Measurements from ENCODE around the gene CGNL1. TPM values are rescaled to one million over a fixed set of nuclear protein-coding genes. Genes with fewer than 3 reads are reported as not detected.

CGNL1 gene
- total RNA-seq, 1 donor from 2014 or later: 11.0 TPM

- Mint-ChIP-seq H3K36me3 (ENCODE audit: low read depth, unreplicated experiment) (peaks cover 8% of the 10 kb centered on the region), H3K27ac (ENCODE audit: unreplicated experiment) (peak overlapping the region; percentile 96), H3K4me3 (ENCODE audit: unreplicated experiment) (no peak overlapping the region), H3K9me3 (ENCODE audit: unreplicated experiment) (no peaks in the 10 kb centered on the region), H3K4me1 (ENCODE audit: low read depth, unreplicated experiment) (peaks cover 25% of the 10 kb centered on the region), H3K27me3 (ENCODE audit: low read depth, unreplicated experiment) (no peaks in the 10 kb centered on the region)
- Histone ChIP-seq H3K4me1 (ENCODE audit: insufficient read depth, low read length) (peaks cover 12% of the 10 kb centered on the region), H3K27ac (ENCODE audit: low read depth, low read length) (no peak overlapping the region), H3K27me3 (ENCODE audit: insufficient read depth, low read length) (no peaks in the 10 kb centered on the region), H3K9ac (ENCODE audit: low read length) (no peak overlapping the region), H3K4me3 (ENCODE audit: insufficient read depth, low read depth, low read length) (no peak overlapping the region), H3K36me3 (ENCODE audit: insufficient read depth, low read length) (no peaks in the 10 kb centered on the region), H3K79me2 (ENCODE audit: insufficient read depth, low read length) (no peaks in the 10 kb centered on the region), H4K20me1 (ENCODE audit: insufficient read depth, low read length) (no peaks in the 10 kb centered on the region), H2AFZ (ENCODE audit: low read depth, low read length) (no peak overlapping the region), H3K4me2 (ENCODE audit: low read length) (peak overlapping the region; percentile 43), H3K9me3 (ENCODE audit: insufficient read depth, low read depth, low read length) (no peaks in the 10 kb centered on the region)
- FAIRE-seq: no peak
- no peak for DNase-seq (ENCODE audit: low read depth)
- TF ChIP-seq, protein P1, sequence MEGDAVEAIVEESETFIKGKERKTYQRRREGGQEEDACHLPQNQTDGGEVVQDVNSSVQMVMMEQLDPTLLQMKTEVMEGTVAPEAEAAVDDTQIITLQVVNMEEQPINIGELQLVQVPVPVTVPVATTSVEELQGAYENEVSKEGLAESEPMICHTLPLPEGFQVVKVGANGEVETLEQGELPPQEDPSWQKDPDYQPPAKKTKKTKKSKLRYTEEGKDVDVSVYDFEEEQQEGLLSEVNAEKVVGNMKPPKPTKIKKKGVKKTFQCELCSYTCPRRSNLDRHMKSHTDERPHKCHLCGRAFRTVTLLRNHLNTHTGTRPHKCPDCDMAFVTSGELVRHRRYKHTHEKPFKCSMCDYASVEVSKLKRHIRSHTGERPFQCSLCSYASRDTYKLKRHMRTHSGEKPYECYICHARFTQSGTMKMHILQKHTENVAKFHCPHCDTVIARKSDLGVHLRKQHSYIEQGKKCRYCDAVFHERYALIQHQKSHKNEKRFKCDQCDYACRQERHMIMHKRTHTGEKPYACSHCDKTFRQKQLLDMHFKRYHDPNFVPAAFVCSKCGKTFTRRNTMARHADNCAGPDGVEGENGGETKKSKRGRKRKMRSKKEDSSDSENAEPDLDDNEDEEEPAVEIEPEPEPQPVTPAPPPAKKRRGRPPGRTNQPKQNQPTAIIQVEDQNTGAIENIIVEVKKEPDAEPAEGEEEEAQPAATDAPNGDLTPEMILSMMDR (IDR thresholded peaks at IDR 0.05; ENCODE audit: insufficient read depth, low read depth, low read length): no peak
- TF ChIP-seq EZH2 (IDR thresholded peaks at IDR 0.05; ENCODE audit: insufficient read depth, low read length): no peak
These were observed 63.9 kb downstream of the CGNL1 start for GRCh38 chr15:57440167-57440566.

DNA sequence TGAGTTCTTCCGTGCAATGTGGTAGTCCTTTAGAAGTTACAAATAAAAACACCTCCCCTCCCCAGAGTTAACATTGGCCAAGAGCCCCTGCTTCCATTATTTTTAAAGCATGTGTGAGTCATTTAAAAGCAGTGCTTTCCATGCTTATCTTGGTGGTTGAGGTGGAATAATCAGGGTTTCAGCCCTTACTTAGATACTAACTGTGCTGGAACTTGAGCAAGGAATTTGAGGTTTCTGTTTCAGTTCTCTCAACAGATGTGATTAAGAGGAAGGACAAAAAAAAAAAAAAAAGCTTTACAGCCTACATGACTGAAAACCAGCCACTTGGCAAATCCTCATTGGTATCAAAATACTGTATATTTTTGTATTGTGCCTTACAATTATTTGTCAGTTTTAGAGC lies 64.5 kb downstream of the CGNL1 start:
- no peak overlapping the region for H3K4me3 ChIP-seq (ENCODE audit: insufficient read depth, low read depth, low read length)
- Mint-ChIP-seq H3K4me1 (ENCODE audit: low read depth, unreplicated experiment) (peaks cover 32% of the 10 kb centered on the region), H3K36me3 (ENCODE audit: low read depth, unreplicated experiment) (peaks cover 8% of the 10 kb centered on the region), H3K9me3 (ENCODE audit: unreplicated experiment) (no peaks in the 10 kb centered on the region), H3K27ac (ENCODE audit: unreplicated experiment) (peak overlapping the region; percentile 96), H3K27me3 (ENCODE audit: low read depth, unreplicated experiment) (no peaks in the 10 kb centered on the region), H3K4me3 (ENCODE audit: unreplicated experiment) (peak overlapping the region; percentile 51)
- no peak overlapping the region for H3K9ac ChIP-seq (ENCODE audit: low read length)
- H3K36me3 ChIP-seq (ENCODE audit: insufficient read depth, low read length): no peaks in the 10 kb centered on the region
- FAIRE-seq (peak; percentile 5), DNase-seq (ENCODE audit: low read depth) (peak; percentile 98)
- peaks cover 17% of the 10 kb centered on the region for H3K4me1 ChIP-seq (ENCODE audit: insufficient read depth, low read length)
- no peaks in the 10 kb centered on the region for H3K79me2 ChIP-seq (ENCODE audit: insufficient read depth, low read length)
- peak overlapping the region; percentile 43 for H3K4me2 ChIP-seq (ENCODE audit: low read length)
- no peak for TF ChIP-seq EZH2 (IDR thresholded peaks at IDR 0.05; ENCODE audit: insufficient read depth, low read length)
- TF ChIP-seq, protein P1 (IDR thresholded peaks at IDR 0.05; ENCODE audit: insufficient read depth, low read depth, low read length): no peak
- H3K9me3 ChIP-seq (ENCODE audit: insufficient read depth, low read depth, low read length): no peaks in the 10 kb centered on the region
- no peak overlapping the region for H3K27ac ChIP-seq (ENCODE audit: low read depth, low read length)
- H3K27me3 ChIP-seq (ENCODE audit: insufficient read depth, low read length): no peaks in the 10 kb centered on the region
- no peaks in the 10 kb centered on the region for H4K20me1 ChIP-seq (ENCODE audit: insufficient read depth, low read length)
- no peak overlapping the region for H2AFZ ChIP-seq (ENCODE audit: low read depth, low read length)

- Histone ChIP-seq H3K4me2 (ENCODE audit: low read length) (no peak overlapping the region), H3K79me2 (ENCODE audit: insufficient read depth, low read length) (no peaks in the 10 kb centered on the region), H4K20me1 (ENCODE audit: insufficient read depth, low read length) (no peaks in the 10 kb centered on the region), H3K36me3 (ENCODE audit: insufficient read depth, low read length) (no peaks in the 10 kb centered on the region), H3K27me3 (ENCODE audit: insufficient read depth, low read length) (no peaks in the 10 kb centered on the region), H3K9ac (ENCODE audit: low read length) (no peak overlapping the region), H3K4me3 (ENCODE audit: insufficient read depth, low read depth, low read length) (no peak overlapping the region), H2AFZ (ENCODE audit: low read depth, low read length) (no peak overlapping the region), H3K9me3 (ENCODE audit: insufficient read depth, low read depth, low read length) (no peaks in the 10 kb centered on the region), H3K27ac (ENCODE audit: low read depth, low read length) (no peak overlapping the region), H3K4me1 (ENCODE audit: insufficient read depth, low read length) (peaks cover 18% of the 10 kb centered on the region)
- Mint-ChIP-seq H3K4me3 (ENCODE audit: unreplicated experiment) (no peak overlapping the region), H3K36me3 (ENCODE audit: low read depth, unreplicated experiment) (peaks cover 8% of the 10 kb centered on the region), H3K4me1 (ENCODE audit: low read depth, unreplicated experiment) (peaks cover 27% of the 10 kb centered on the region), H3K9me3 (ENCODE audit: unreplicated experiment) (no peaks in the 10 kb centered on the region), H3K27me3 (ENCODE audit: low read depth, unreplicated experiment) (no peaks in the 10 kb centered on the region), H3K27ac (ENCODE audit: unreplicated experiment) (no peak overlapping the region)
- DNase-seq (ENCODE audit: low read depth) (no peak), FAIRE-seq (no peak)
- no peak for TF ChIP-seq EZH2 (IDR thresholded peaks at IDR 0.05; ENCODE audit: insufficient read depth, low read length)
- TF ChIP-seq, protein P1 (IDR thresholded peaks at IDR 0.05; ENCODE audit: insufficient read depth, low read depth, low read length): no peak
These were observed 66.0 kb downstream of the CGNL1 start for GRCh38 chr15:57442335-57442734.

All from astrocyte (in vitro differentiated cells and primary cell).